Stimulated activated naive CD8-positive, alpha-beta T cell treated with anti-CD3 and anti-CD28 coated beads, Interleukin-15, Interleukin-2, amounts not matched to agents 100 ng/mL and 50 ng/mL, for 24 hours (primary cell): Measurements from ENCODE around the gene CH25H.
"Not testable (repeated sequence)": the region's sequence is repeated elsewhere in the genome, so short reads cannot be mapped to it uniquely, and the experiment has no call there.

ENCODE experiments used
- H3K27ac Mint-ChIP-seq: one replicate; pipeline ENCODE4 v1.8.0; 2021; ENCODE audit warnings: mild to moderate bottlenecking, mixed read lengths
- H3K27me3 Mint-ChIP-seq: one replicate; pipeline ENCODE4 v1.8.0; 2021; ENCODE audit warnings: mixed read lengths
- H3K36me3 Mint-ChIP-seq: one replicate; pipeline ENCODE4 v1.8.0; 2021; ENCODE audit warnings: low read depth, mixed read lengths
- H3K4me1 Mint-ChIP-seq: one replicate; pipeline ENCODE4 v1.8.0; 2021; ENCODE audit warnings: low read depth, mixed read lengths
- H3K4me3 Mint-ChIP-seq: one replicate; pipeline ENCODE4 v1.8.0; 2021; ENCODE audit warnings: mild to moderate bottlenecking, mixed read lengths
- H3K9me3 Mint-ChIP-seq: one replicate; pipeline ENCODE4 v1.8.0; 2021; ENCODE audit warnings: mixed read lengths

CH25H gene

GRCh38 chr10:89207181-89207800, at the start of gene CH25H:
Gene CH25H (minus strand): TSS chr10:89207317. CDS start chr10:89207292, 25 bp downstream.
- Mint-ChIP-seq H3K9me3 (no peaks in the 10 kb centered on the region), H3K36me3 (no peaks in the 10 kb centered on the region), H3K27me3 (peaks cover 49% of the 10 kb centered on the region), H3K4me3 (peak within 1 kb of the TSS; percentile 82), H3K27ac (peak within 1 kb of the TSS; percentile 60), H3K4me1 (peaks cover 18% of the 10 kb centered on the region)

- Mint-ChIP-seq H3K4me3 (no peak overlapping the region), H3K4me1 (peaks cover 23% of the 10 kb centered on the region), H3K27me3 (peaks cover 17% of the 10 kb centered on the region), H3K27ac (no peak overlapping the region), H3K9me3 (peaks cover 12% of the 10 kb centered on the region), H3K36me3 (peaks cover 11% of the 10 kb centered on the region)
These were observed 49.2 kb upstream of the CH25H start for GRCh38 chr10:89256340-89256739.

- Mint-ChIP-seq H3K36me3 (peaks cover 11% of the 10 kb centered on the region), H3K27me3 (peaks cover 17% of the 10 kb centered on the region), H3K4me1 (peaks cover 26% of the 10 kb centered on the region), H3K4me3 (no peak overlapping the region), H3K9me3 (peaks cover 12% of the 10 kb centered on the region), H3K27ac (no peak overlapping the region)
These were observed 48.7 kb upstream of the CH25H start for GRCh38 chr10:89255793-89256192.

GRCh38 chr10:89255091-89255579, 48.0 kb upstream of the CH25H start:
- Mint-ChIP-seq H3K36me3 (peaks cover 11% of the 10 kb centered on the region), H3K27ac (peak overlapping the region; percentile 76), H3K4me3 (peak overlapping the region; percentile 30), H3K9me3 (peaks cover 12% of the 10 kb centered on the region), H3K27me3 (peaks cover 17% of the 10 kb centered on the region), H3K4me1 (peaks cover 29% of the 10 kb centered on the region)

GRCh38 chr10:89252225-89252585, 45.1 kb upstream of the CH25H start:
- no peak overlapping the region for H3K4me3 Mint-ChIP-seq
- peak overlapping the region; percentile 26 for H3K27ac Mint-ChIP-seq
- peaks cover 12% of the 10 kb centered on the region for H3K9me3 Mint-ChIP-seq
- peaks cover 44% of the 10 kb centered on the region for H3K4me1 Mint-ChIP-seq
- peaks cover 4% of the 10 kb centered on the region for H3K27me3 Mint-ChIP-seq
- H3K36me3 Mint-ChIP-seq = peaks cover 11% of the 10 kb centered on the region

GRCh38 chr10:89251409-89252224, 44.5 kb upstream of the CH25H start, which contains the start of gene LIPA:
Gene LIPA (minus strand): TSS chr10:89251775. CDS start chr10:89247648, 4,127 bp downstream.
- H3K4me3 Mint-ChIP-seq = peak within 1 kb of the TSS; percentile 89
- peak within 1 kb of the TSS; percentile 61 for H3K27ac Mint-ChIP-seq
- peaks cover 44% of the 10 kb centered on the region for H3K4me1 Mint-ChIP-seq
- H3K9me3 Mint-ChIP-seq = peaks cover 12% of the 10 kb centered on the region
- peaks cover 4% of the 10 kb centered on the region for H3K27me3 Mint-ChIP-seq
- peaks cover 11% of the 10 kb centered on the region for H3K36me3 Mint-ChIP-seq

GRCh38 chr10:89250865-89251408, 43.8 kb upstream of the CH25H start:
- Mint-ChIP-seq H3K9me3 (peaks cover 12% of the 10 kb centered on the region), H3K4me3 (peak overlapping the region; percentile 89), H3K4me1 (peaks cover 44% of the 10 kb centered on the region), H3K27ac (peak overlapping the region; percentile 61), H3K27me3 (peaks cover 4% of the 10 kb centered on the region), H3K36me3 (peaks cover 11% of the 10 kb centered on the region)

- Mint-ChIP-seq H3K27me3 (no peaks in the 10 kb centered on the region), H3K27ac (no peak overlapping the region), H3K9me3 (no peaks in the 10 kb centered on the region), H3K4me3 (no peak overlapping the region), H3K4me1 (peaks cover 34% of the 10 kb centered on the region), H3K36me3 (peaks cover 4% of the 10 kb centered on the region)
These were observed 41.9 kb upstream of the CH25H start for GRCh38 chr10:89248990-89249389.

GRCh38 chr10:89247623-89248022, 40.5 kb upstream of the CH25H start:
- H3K27me3 Mint-ChIP-seq, H3K36me3 Mint-ChIP-seq, H3K27ac Mint-ChIP-seq, H3K9me3 Mint-ChIP-seq, H3K4me3 Mint-ChIP-seq: not testable (repeated sequence)
- H3K4me1 Mint-ChIP-seq = peaks cover 40% of the 10 kb centered on the region

GRCh38 chr10:89245802-89246201, 38.7 kb upstream of the CH25H start:
- Mint-ChIP-seq H3K4me3 (no peak overlapping the region), H3K4me1 (peaks cover 31% of the 10 kb centered on the region), H3K36me3 (peaks cover 4% of the 10 kb centered on the region), H3K9me3 (no peaks in the 10 kb centered on the region), H3K27me3 (no peaks in the 10 kb centered on the region), H3K27ac (no peak overlapping the region)

GRCh38 chr10:89242840-89243568, 35.9 kb upstream of the CH25H start:
- no peaks in the 10 kb centered on the region for H3K9me3 Mint-ChIP-seq
- peaks cover 13% of the 10 kb centered on the region for H3K36me3 Mint-ChIP-seq
- no peak overlapping the region for H3K27ac Mint-ChIP-seq
- H3K4me3 Mint-ChIP-seq = no peak overlapping the region
- H3K4me1 Mint-ChIP-seq = peaks cover 9% of the 10 kb centered on the region
- no peaks in the 10 kb centered on the region for H3K27me3 Mint-ChIP-seq

GRCh38 chr10:89242345-89242684, 35.2 kb upstream of the CH25H start:
- H3K27ac Mint-ChIP-seq = no peak overlapping the region
- no peaks in the 10 kb centered on the region for H3K27me3 Mint-ChIP-seq
- H3K4me1 Mint-ChIP-seq = peaks cover 9% of the 10 kb centered on the region
- peaks cover 13% of the 10 kb centered on the region for H3K36me3 Mint-ChIP-seq
- H3K9me3 Mint-ChIP-seq = no peaks in the 10 kb centered on the region
- no peak overlapping the region for H3K4me3 Mint-ChIP-seq

GRCh38 chr10:89241486-89242344, 34.6 kb upstream of the CH25H start:
- no peak overlapping the region for H3K4me3 Mint-ChIP-seq
- no peak overlapping the region for H3K27ac Mint-ChIP-seq
- H3K9me3 Mint-ChIP-seq = no peaks in the 10 kb centered on the region
- H3K36me3 Mint-ChIP-seq = peaks cover 13% of the 10 kb centered on the region
- H3K27me3 Mint-ChIP-seq = no peaks in the 10 kb centered on the region
- H3K4me1 Mint-ChIP-seq = peaks cover 9% of the 10 kb centered on the region

- H3K4me1 Mint-ChIP-seq = peaks cover 9% of the 10 kb centered on the region
- no peaks in the 10 kb centered on the region for H3K27me3 Mint-ChIP-seq
- peaks cover 17% of the 10 kb centered on the region for H3K36me3 Mint-ChIP-seq
- H3K4me3 Mint-ChIP-seq = no peak overlapping the region
- H3K9me3 Mint-ChIP-seq = no peaks in the 10 kb centered on the region
- no peak overlapping the region for H3K27ac Mint-ChIP-seq
These were observed 33.9 kb upstream of the CH25H start for GRCh38 chr10:89241026-89241425.
